MM.1S (cell line): ENCODE results near the gene DDIT4.

Experiments
- CTCF ChIP-seq: fragments of 300-600 bp; sonication (generic); IDR thresholded peaks from 2 replicates; pipeline ENCODE4 v1.5.1; 2016; ENCODE audit warnings: antibody characterized with exemption, low read length, mixed read lengths
- EZH2 ChIP-seq: fragments of 300-600 bp; sonication (generic); optimal IDR thresholded peaks from 2 replicates; pipeline ENCODE3; 2017; ENCODE audit warnings: low read depth, mild to moderate bottlenecking, antibody characterized with exemption, low read length, mixed read lengths
- EZH2phosphoT487 ChIP-seq: fragments of 300-600 bp; sonication (generic); IDR thresholded peaks from 2 replicates; pipeline ENCODE4 v1.6.1; 2018; ENCODE audit warnings: antibody characterized with exemption, low read length

- TF ChIP-seq CTCF (no peak), EZH2 (no peak), EZH2phosphoT487 (no peak)
Measured at GRCh38 chr10:72311667-72312066, 37.9 kb downstream of the DDIT4 start.
